Large intestine (tissue), 3 donors: ENCODE measurements around the gene GNAZ. TPM values are rescaled to one million over a fixed set of nuclear protein-coding genes. Genes with fewer than 3 reads are reported as not detected.
A peak's percentile ranks its signal among the peaks of the same experiment; 100 is the strongest.

ENCODE experiments used
- DNase-seq, 2 donors: peaks; one replicate each; pipeline versions ENCODE4 v3.0.0 to v3.0.0-alpha.2; 2013
- H3K27ac ChIP-seq: one replicate; pipeline ENCODE4 v1.5.1; 2013; ENCODE audit warnings: low read length
- H3K27me3 ChIP-seq: 2 replicates; pipeline ENCODE4 v1.6.1; 2013; ENCODE audit warnings: low read length; ENCODE audit not compliant: control insufficient read depth, insufficient read depth
- H3K36me3 ChIP-seq: 2 replicates; pipeline ENCODE4 v1.6.1; 2013; ENCODE audit warnings: low read length; ENCODE audit not compliant: control insufficient read depth, insufficient read depth
- H3K4me1 ChIP-seq: one replicate; pipeline ENCODE4 v1.6.1; 2013; ENCODE audit warnings: low read length; ENCODE audit not compliant: control insufficient read depth, insufficient read depth
- H3K4me3 ChIP-seq: one replicate; pipeline ENCODE4 v1.5.1; 2013; ENCODE audit warnings: low read length
- H3K9me3 ChIP-seq: one replicate; pipeline ENCODE4 v1.6.1; 2013; ENCODE audit warnings: mild to moderate bottlenecking, low read depth, low read length, moderate library complexity; ENCODE audit not compliant: control insufficient read depth
- WGBS: methylation state at CpG from one replicate; pipeline ENCODE4 v1.1.5; 2013; ENCODE audit warnings: low lambda C conversion rate; ENCODE audit not compliant: insufficient coverage; 5-methylcytosine and 5-hydroxymethylcytosine counted together
- polyA plus RNA-seq: library from polyadenylated mRNA; unstranded; fragments of 120-200 nt; gene quantifications from one replicate; pipeline ENCODE4 v1.2.1, GENCODE V29; 2013

The GNAZ gene
- polyA plus RNA-seq, 1 donor, result 4.6 TPM

DNA sequence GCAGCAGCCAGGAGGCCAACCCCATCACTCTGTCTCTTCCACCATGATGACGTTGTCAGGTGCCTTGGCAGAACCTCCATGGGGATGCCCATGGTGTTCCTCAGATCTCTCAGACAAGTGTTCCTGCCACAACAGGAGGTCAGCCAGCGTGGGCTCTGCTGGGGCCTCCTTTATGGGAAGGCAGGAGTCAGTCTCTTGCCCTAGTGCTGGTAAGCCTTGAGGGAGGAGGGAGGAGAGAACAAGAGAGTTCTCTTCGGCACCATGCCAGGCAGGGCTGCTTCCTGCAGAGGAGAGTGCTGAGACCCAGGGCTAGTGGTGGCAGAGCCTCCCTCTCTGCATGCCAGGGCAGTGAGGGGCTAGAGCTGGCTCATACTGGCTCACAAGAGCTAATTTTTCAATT lies 32.5 kb downstream of the GNAZ start:
- no peaks in the 10 kb centered on the region for H3K9me3 ChIP-seq
- H3K36me3 ChIP-seq, result no peaks in the 10 kb centered on the region
- no peak overlapping the region for H3K4me3 ChIP-seq
- no peak overlapping the region for H3K27ac ChIP-seq
- WGBS, result no CpG with 5 or more reads among the region's 3 CpGs
- H3K4me1 ChIP-seq, result peaks cover 3% of the 10 kb centered on the region
- DNase-seq, result no peak
- no peaks in the 10 kb centered on the region for H3K27me3 ChIP-seq

DNA sequence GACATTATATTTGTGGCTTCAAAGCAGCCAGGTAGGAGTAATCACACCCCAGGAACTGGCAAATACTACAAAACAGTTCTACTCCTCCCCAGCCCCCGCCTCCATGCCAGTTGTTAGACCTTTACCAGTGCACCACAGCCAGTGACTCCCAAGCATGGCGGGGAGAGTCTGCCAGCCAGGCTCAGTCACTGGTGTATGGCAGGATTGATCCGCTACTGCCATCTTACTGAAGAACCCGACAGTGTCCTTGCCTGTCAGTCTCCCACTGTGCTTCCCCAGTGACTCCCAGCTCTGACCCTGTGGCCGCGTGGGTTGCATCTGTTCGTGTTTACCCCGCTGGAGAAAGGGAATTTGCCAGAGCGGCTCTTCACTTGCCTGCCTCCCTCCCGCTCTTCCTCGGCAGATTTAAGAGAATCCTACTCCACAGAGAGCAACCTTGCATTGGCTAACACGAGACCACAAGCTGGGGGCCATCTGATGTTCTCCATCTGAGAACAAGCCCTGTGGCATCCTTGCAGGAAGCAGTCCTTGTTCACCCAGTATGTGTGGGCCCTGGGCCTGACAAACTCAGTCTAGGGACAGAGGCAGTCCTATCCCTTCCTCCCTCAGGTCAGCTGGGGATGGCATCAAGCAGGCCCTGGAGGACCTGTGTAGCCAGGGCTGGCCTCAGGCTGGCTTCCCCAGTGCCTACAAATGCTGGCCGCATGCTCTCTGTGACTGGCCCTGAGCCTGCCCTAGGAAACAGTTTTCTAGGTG lies 33.1 kb downstream of the GNAZ start:
- H3K27ac ChIP-seq, result no peak overlapping the region
- no CpG with 5 or more reads among the region's 13 CpGs for WGBS
- H3K9me3 ChIP-seq, result no peaks in the 10 kb centered on the region
- H3K36me3 ChIP-seq, result no peaks in the 10 kb centered on the region
- no peak overlapping the region for H3K4me3 ChIP-seq
- no peak for DNase-seq
- peaks cover 3% of the 10 kb centered on the region for H3K4me1 ChIP-seq
- no peaks in the 10 kb centered on the region for H3K27me3 ChIP-seq

DNA sequence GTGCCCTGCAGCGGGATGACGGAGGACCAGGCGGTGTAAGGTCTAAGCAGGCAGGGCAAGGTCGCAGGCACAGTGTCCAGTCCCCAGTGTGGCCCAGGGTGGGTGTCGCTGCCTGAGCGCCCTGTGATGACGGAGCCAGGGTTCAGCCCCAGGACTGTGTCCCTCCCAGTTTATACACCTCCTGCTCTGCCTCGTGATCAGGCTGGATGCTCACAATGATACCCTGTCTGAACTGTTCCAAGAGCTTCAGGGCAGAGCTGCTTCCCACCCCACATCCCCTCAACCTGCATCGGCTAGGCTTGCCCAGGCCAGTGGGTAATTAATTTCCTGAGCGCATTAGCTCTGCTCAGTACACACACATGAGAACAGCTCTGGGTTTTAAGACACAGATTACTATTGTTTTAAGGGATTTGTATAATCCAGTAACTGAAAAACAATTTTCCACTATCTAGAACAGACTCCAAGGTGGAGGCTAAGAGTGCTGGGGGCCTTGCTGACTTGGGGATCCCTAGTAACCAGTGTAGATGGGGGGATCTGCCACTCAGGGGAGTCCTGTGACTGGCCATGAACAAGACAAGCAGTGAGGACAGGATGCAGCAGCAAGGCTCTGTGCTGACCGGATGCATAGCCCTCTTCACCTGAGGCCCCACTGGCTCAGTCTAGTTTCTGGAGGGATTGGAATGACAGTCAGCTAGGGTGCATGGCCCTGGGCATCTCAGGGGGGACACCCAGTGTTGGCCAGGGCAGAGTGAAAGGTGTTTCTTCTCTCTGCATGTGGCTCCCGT lies 34.1 kb downstream of the GNAZ start:
- Histone ChIP-seq H3K4me3 (no peak overlapping the region), H3K27me3 (no peaks in the 10 kb centered on the region), H3K36me3 (no peaks in the 10 kb centered on the region), H3K9me3 (no peaks in the 10 kb centered on the region), H3K27ac (no peak overlapping the region), H3K4me1 (peaks cover 3% of the 10 kb centered on the region)
- no peak for DNase-seq
- no CpG with 5 or more reads among the region's 12 CpGs for WGBS

DNA sequence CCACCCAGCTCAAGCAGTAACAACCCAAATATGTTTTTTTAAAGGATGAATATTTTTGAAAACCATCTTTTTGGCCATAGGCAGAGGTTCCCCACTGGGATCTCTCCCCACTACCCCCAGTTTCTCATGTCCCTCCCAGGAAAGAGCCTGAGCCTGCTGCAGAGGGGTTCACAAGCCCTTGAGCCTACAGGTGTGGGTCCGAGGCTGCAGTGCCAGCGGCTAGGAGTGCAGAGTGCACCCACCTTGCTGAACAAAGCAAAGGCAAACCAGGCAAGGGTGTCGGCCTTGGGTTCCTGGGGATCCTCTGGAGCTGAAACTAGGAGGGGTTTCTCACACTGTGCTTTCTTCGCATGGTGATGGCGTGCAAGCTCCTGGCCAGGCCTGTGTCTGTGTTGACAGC lies 35.0 kb downstream of the GNAZ start:
- Histone ChIP-seq H3K9me3 (no peaks in the 10 kb centered on the region), H3K4me3 (no peak overlapping the region), H3K27me3 (no peaks in the 10 kb centered on the region), H3K36me3 (no peaks in the 10 kb centered on the region), H3K4me1 (peaks cover 3% of the 10 kb centered on the region), H3K27ac (no peak overlapping the region)
- no peak for DNase-seq
- WGBS, result no CpG with 5 or more reads among the region's 5 CpGs

DNA sequence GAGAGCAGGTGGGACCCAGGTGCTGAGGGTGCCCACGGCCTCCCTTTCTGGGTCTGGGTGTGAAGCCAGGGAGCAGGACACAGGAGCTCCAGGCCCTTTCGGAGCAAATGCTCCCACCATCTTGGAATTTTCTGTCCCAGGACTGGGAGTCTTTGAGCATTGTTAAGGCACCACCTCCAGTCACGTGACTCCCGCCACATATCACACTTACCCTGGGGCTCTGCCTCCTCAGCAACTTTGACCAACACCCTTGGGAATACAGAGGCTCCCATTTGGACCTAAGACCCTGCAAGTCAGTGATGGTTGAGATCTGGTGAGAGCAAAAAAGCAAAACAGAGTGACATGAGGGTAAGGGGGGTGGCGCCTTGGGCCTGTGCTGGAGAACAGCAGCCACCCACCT lies 35.6 kb downstream of the GNAZ start:
- Histone ChIP-seq H3K9me3 (no peaks in the 10 kb centered on the region), H3K4me3 (no peak overlapping the region), H3K4me1 (peaks cover 3% of the 10 kb centered on the region), H3K27me3 (no peaks in the 10 kb centered on the region), H3K36me3 (no peaks in the 10 kb centered on the region), H3K27ac (no peak overlapping the region)
- no peak for DNase-seq
- WGBS, result no CpG with 5 or more reads among the region's 5 CpGs

DNA sequence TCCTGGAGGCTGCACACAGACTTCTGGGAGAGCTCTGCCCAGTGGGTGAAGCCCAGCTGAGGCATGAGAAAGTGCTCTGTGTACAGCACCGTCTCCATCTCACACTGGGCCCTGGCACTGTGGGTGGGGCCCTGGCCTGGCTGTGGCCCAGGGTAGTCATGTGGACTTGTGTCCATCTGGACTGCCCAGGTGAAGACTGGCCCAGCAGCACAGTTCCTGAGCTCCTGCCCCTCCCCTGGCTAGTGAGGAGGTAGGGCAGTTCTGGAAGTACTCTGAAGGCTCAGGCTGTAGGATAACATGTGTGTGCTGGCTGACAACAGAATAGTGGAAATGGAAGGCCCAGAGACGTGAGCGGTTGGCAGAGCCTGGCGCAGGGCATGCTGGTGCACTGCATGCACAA lies 36.0 kb downstream of the GNAZ start:
- Histone ChIP-seq H3K9me3 (no peaks in the 10 kb centered on the region), H3K4me1 (peaks cover 3% of the 10 kb centered on the region), H3K36me3 (no peaks in the 10 kb centered on the region), H3K27ac (no peak overlapping the region), H3K4me3 (no peak overlapping the region), H3K27me3 (no peaks in the 10 kb centered on the region)
- no peak for DNase-seq
- WGBS, result no CpG with 5 or more reads among the region's 4 CpGs

DNA sequence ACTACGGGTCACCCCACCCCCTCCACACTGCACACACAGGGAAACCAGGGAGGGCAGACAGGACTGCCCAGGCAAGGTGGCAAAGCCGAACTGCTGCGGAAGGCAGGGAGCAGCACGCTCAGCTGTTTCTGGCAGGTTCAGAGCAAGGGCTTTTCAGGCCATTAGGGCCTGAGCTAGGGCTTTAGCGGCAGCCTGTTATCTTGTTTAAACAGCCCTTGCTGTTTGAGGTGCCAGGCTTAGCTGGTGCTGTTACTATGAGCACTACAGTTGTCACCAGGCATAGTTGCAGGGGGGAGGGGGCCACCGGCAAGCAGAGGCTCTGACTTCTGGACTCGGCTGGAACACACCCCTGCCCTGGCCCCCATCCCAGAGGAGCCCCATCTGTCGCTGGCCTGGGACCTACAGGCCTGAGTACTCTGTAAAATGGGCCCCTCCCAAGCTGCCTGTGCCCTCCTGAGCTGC lies 36.6 kb downstream of the GNAZ start:
- H3K4me3 ChIP-seq, result no peak overlapping the region
- no peaks in the 10 kb centered on the region for H3K27me3 ChIP-seq
- WGBS, result no CpG with 5 or more reads among the region's 8 CpGs
- peaks cover 3% of the 10 kb centered on the region for H3K4me1 ChIP-seq
- H3K27ac ChIP-seq, result no peak overlapping the region
- no peaks in the 10 kb centered on the region for H3K9me3 ChIP-seq
- peak in 1 of 2 donors; percentile 27 for DNase-seq
- H3K36me3 ChIP-seq, result no peaks in the 10 kb centered on the region

DNA sequence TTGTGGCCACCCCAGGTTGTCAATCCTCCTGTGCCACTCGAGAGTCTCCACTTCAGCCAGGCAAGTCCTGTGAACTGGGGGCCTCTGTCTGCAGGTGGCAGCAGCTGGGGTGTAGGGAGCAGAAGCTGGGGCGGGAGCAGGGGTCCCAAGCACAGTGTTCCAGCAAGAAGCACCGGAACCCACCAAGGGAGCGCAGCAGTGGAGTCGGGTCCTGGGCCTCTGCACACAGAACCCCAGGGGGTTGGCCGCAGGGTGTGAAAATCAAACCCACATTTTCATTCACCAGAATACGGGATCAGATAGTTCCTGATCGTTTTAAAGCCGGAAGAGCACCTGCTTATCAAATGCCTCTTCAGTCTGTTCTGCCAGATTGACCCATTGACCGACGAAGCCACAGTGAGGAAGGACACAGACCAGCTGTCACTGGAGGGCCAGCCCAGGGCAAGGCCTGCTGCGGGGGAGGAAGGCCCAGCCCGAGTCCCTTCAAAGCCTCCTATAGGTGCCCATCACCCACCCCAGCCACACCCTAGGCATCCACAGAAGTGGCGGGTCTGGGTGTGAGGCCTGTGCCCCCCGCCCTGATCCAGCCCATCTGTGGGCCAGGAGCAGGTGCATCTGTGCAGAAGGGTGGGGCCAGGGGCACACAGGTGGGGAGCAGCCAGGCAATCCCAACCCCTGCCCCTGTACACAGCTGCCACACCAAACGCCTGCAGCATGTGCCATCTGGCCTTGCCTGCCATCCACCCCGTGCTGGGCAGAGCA lies 37.3 kb downstream of the GNAZ start:
- Histone ChIP-seq H3K36me3 (no peaks in the 10 kb centered on the region), H3K27ac (no peak overlapping the region), H3K4me1 (peaks cover 3% of the 10 kb centered on the region), H3K9me3 (no peaks in the 10 kb centered on the region), H3K27me3 (no peaks in the 10 kb centered on the region), H3K4me3 (no peak overlapping the region)
- no CpG with 5 or more reads among the region's 17 CpGs for WGBS
- peak in 1 of 2 donors; percentile 46 for DNase-seq

DNA sequence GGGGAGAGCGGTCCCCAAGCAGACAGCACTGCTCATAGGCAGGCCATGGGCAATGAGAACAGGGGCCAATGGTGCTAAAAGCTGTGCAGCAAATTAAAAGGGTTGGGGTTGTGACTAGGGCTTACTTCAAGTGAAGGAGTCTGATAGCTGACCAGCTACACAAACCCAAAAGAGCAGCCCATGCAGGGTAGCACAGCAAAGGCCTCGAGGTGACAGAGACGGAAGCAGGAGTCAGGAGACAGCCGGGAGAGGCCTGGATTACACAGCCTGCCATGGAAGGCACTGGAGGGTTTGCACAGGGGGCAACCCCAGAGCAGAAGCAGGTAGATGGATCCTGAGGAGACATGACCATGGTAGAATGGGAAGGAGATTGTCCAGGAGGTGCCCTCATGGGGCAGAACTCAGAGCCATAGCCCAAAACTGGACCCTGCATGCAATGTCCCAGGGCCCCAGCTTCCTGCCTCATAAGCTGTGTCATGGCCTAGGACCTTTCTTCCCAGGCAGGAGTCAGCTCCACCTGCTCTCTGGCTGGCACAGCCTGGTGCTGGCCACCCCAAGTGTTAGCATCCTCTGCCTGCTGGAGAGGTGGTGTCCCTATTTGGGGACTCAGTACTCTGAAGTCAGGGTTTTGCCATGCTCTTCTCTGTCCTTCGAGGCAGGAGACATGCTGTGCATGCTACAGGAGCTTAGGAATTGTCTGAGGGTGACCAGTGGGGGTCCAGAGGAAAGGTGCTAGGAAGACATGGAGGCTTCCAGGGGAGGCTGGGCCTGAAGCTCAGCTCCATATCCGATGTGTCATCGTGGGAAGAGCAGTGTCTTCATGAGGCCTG lies 38.1 kb downstream of the GNAZ start:
- no peaks in the 10 kb centered on the region for H3K36me3 ChIP-seq
- H3K4me3 ChIP-seq, result no peak overlapping the region
- WGBS, result no CpG with 5 or more reads among the region's 7 CpGs
- peaks cover 3% of the 10 kb centered on the region for H3K4me1 ChIP-seq
- no peaks in the 10 kb centered on the region for H3K27me3 ChIP-seq
- no peak for DNase-seq
- no peak overlapping the region for H3K27ac ChIP-seq
- H3K9me3 ChIP-seq, result no peaks in the 10 kb centered on the region

DNA sequence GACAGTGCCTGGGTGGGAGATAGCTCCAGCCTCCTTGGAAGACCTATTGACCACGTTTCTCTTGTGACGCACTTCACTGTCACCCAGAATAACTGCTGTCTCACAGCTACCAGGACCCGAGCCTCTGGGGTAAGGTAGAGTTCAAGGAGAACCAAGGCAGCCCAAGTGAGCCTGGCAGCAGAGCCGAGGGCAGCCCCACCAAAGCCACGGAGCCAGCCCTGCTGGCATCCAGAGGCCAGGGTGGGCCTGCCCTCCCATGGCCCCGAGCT lies 38.7 kb downstream of the GNAZ start:
- no peak for DNase-seq
- no peaks in the 10 kb centered on the region for H3K36me3 ChIP-seq
- WGBS, result no CpG with 5 or more reads among the region's 6 CpGs
- H3K27ac ChIP-seq, result no peak overlapping the region
- H3K4me3 ChIP-seq, result no peak overlapping the region
- H3K27me3 ChIP-seq, result no peaks in the 10 kb centered on the region
- no peaks in the 10 kb centered on the region for H3K9me3 ChIP-seq
- peaks cover 3% of the 10 kb centered on the region for H3K4me1 ChIP-seq
